Stimulated activated naive B cell treated with anti-CD40 and anti-IgM and Interleukin-4, amounts not matched to agents 10 μg/mL and 1 μg/mL and 100 μg/mL, for 72 hours (primary cell): ENCODE results near the gene NCKAP5.
A peak's percentile ranks its signal among the peaks of the same experiment; 100 is the strongest.
"Not testable (repeated sequence)": the region's sequence is repeated elsewhere in the genome, so short reads cannot be mapped to it uniquely, and the experiment has no call there.

Experiments used
- ATAC-seq, 2 donors: fragments of 150-1000 bp; cut with Tn5 transposase; replicated peaks; 2 replicates each; pipeline ENCODE4 v1.10.0; 2021; ENCODE audit warnings: moderate library complexity in 1 of 2
- DNase-seq: peaks from one replicate; pipeline ENCODE4 v3.0.0; 2021
- H3K27ac Mint-ChIP-seq: one replicate; pipeline ENCODE4 v1.8.0; 2022; ENCODE audit warnings: mild to moderate bottlenecking, mixed read lengths
- H3K27me3 Mint-ChIP-seq, 2 donors: one replicate each; pipeline ENCODE4 v1.8.0; 2022; ENCODE audit warnings: mixed read lengths in 2 of 2
- H3K36me3 Mint-ChIP-seq, 2 donors: one replicate each; pipeline ENCODE4 v1.8.0; 2022; ENCODE audit warnings: mixed read lengths in 2 of 2, mild to moderate bottlenecking in 1 of 2
- H3K4me1 Mint-ChIP-seq, 2 donors: one replicate each; pipeline ENCODE4 v1.8.0; 2022; ENCODE audit warnings: mixed read lengths in 2 of 2, mild to moderate bottlenecking in 1 of 2
- H3K4me3 Mint-ChIP-seq, 2 donors: one replicate each; pipeline ENCODE4 v1.8.0; 2022; ENCODE audit warnings: mild to moderate bottlenecking in 2 of 2, mixed read lengths in 2 of 2, moderate library complexity in 1 of 2
- H3K9me3 Mint-ChIP-seq, 2 donors: one replicate each; pipeline ENCODE4 v1.8.0; 2022; ENCODE audit warnings: mixed read lengths in 2 of 2, mild to moderate bottlenecking in 1 of 2

NCKAP5 gene

DNA sequence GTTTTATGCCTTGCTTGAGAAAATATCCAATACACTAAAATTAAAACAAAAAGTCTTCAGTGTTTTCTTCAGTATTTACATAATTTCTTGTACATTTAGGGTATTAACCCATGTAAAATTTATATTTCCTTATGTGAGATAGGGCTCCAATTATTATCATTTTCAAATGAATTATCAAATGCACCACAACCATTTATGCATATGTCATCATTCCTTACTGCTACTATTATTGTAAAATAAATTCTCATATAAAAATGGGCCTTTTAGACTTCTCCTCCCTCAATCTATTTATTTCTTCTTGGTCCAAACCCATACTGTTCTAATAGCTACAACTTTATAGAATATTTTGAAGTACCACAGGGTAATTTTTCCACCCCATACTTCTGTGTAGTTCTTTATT is 722.9 kb downstream of the NCKAP5 start:
- no peaks in the 10 kb centered on the region for H3K9me3 Mint-ChIP-seq

GRCh38 chr2:132844585-132844984 is 723.7 kb downstream of the NCKAP5 start:
- Mint-ChIP-seq H3K4me3 (no peak overlapping the region), H3K27ac (no peak overlapping the region), H3K9me3 (no peaks in the 10 kb centered on the region), H3K27me3 (no peaks in the 10 kb centered on the region), H3K4me1 (no peaks in the 10 kb centered on the region), H3K36me3 (no peaks in the 10 kb centered on the region)
- ATAC-seq (no peak), DNase-seq (no peak)

More for the DNA sequence above, 722.9 kb downstream of the NCKAP5 start:
- Mint-ChIP-seq H3K4me1 (no peaks in the 10 kb centered on the region), H3K36me3 (no peaks in the 10 kb centered on the region), H3K4me3 (no peak overlapping the region), H3K27ac (no peak overlapping the region), H3K27me3 (no peaks in the 10 kb centered on the region)
- ATAC-seq (no peak), DNase-seq (no peak)

GRCh38 chr2:132837769-132838168 is 730.5 kb downstream of the NCKAP5 start:
- Mint-ChIP-seq H3K27ac (no peak overlapping the region), H3K27me3 (no peaks in the 10 kb centered on the region), H3K4me3 (no peak overlapping the region), H3K9me3 (peaks cover 8 to 14% of the 10 kb centered on the region in 2 donors), H3K36me3 (no peaks in the 10 kb centered on the region), H3K4me1 (no peaks in the 10 kb centered on the region)
- DNase-seq, result no peak
- no peak for ATAC-seq

DNA sequence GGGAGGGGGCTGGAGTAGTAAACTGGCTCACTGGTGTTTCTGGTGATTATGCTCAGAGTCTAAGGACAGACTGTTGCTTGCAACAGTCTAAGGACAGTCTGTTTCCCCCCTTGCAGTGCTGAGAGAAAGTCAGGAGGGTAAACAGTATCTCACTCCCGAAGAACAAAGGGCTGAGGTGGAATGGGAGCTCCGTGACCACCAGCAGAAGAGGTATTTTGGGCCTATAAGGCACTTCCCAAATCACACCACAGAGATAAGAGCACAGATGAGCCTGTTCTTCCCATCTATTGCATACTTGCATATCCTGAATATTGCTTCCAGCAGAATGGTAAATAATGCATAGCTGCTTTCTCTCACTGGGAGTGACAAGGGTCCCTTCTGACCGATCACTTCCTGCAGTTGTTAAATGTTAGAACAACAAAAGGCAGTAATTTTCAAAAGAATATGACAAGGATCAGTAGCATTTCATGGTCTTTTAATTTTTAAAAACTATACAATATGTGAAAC is 737.9 kb downstream of the NCKAP5 start:
- ATAC-seq (no peak), DNase-seq (no peak)
- H3K4me3 Mint-ChIP-seq, result no peak overlapping the region
- no peaks in the 10 kb centered on the region for H3K36me3 Mint-ChIP-seq
- H3K27me3 Mint-ChIP-seq, result no peaks in the 10 kb centered on the region
- no peaks in the 10 kb centered on the region for H3K4me1 Mint-ChIP-seq
- peaks cover 12 to 17% of the 10 kb centered on the region in 2 donors for H3K9me3 Mint-ChIP-seq
- H3K27ac Mint-ChIP-seq, result no peak overlapping the region

DNA sequence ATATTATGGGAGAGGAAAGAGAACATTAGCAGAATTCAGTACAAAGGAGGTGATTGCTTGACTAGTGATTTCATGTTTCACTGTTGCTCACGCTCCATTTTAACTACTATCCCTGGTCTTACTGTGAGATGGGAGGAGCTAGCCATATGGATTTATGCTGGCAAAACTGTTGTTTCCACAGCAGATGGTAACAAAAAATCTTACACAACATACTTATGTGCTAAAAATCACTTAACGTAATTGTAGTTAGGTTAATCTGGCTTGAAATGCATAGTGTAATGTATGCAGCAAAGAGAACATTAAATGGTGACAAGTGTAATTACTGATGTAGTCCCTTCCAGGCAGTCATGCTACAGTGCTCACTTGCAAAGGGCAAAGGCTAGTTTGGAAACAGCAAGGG is 742.7 kb downstream of the NCKAP5 start:
- H3K27me3 Mint-ChIP-seq, result no peaks in the 10 kb centered on the region
- no peak overlapping the region for H3K4me3 Mint-ChIP-seq
- no peaks in the 10 kb centered on the region for H3K4me1 Mint-ChIP-seq
- ATAC-seq (no peak), DNase-seq (no peak)
- H3K36me3 Mint-ChIP-seq, result no peaks in the 10 kb centered on the region
- H3K9me3 Mint-ChIP-seq, result peaks cover 4 to 7% of the 10 kb centered on the region in 2 donors
- no peak overlapping the region for H3K27ac Mint-ChIP-seq

DNA sequence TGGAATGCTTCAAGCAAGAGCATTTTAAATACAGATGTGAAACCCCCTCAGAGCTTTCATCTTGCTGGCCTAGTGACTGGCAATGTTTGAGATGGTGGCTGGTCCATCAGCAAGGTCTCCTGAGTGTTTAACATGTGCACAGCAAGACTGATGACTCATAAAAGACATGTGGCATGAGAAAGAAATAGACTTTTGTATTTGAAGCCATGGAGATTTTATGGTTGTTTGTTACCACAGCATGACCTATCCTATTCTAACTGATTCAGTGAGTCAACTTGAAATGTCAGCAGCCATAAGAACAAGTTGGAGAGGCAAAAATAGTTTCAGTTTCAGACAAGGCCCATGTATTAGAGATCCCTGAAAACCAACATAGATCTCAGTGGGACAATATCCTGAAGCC is 743.5 kb downstream of the NCKAP5 start:
- Mint-ChIP-seq H3K36me3 (no peaks in the 10 kb centered on the region), H3K27me3 (no peaks in the 10 kb centered on the region), H3K4me3 (no peak overlapping the region), H3K4me1 (no peaks in the 10 kb centered on the region), H3K9me3 (peaks cover 4% of the 10 kb centered on the region in 2 donors), H3K27ac (no peak overlapping the region)
- DNase-seq (no peak), ATAC-seq (peak; percentile 23 to 52)

DNA sequence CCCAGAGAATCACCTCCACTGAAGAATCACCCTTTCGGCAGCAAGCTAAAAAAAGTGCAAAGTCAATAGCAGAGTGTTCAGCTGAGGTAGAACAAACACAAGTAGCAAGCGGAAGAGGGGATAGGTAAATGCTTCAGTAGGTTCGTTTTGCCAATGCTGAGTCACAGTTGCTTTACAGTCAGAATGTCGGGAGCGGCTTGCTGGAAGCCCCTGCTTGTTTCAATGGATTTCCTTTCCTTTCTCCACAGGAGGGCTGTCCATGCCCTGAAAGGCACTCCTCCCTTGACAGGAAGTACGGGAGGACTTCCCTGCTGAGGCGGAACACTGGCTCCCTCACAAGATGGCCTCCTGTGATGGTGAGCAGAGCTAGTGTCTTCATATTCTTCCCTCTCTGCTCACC is 752.0 kb downstream of the NCKAP5 start:
- DNase-seq (no peak), ATAC-seq (no peak)
- Mint-ChIP-seq H3K27me3 (no peaks in the 10 kb centered on the region), H3K4me1 (no peaks in the 10 kb centered on the region), H3K27ac (no peak overlapping the region), H3K36me3 (no peaks in the 10 kb centered on the region), H3K9me3 (peaks cover 0 to 2% of the 10 kb centered on the region in 2 donors), H3K4me3 (no peak overlapping the region)

DNA sequence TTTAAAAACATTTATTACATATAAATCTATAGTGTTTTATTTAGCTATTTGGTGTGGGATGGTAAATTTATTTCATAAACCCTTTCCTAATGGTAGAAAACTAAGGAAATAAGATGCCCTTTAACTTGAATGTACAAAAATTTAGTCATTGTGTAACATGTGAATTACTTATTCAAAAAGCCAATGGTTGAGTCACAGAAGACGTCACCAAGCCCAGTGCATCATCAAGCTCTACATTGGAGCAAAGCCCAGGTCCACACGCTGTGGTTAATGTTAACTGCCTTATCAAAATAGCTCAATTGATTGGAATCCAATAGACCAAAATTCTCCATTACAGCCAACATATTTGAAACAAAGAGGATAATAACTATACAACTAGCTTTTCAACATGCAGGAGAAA is 752.7 kb downstream of the NCKAP5 start:
- Mint-ChIP-seq H3K27me3 (no peaks in the 10 kb centered on the region), H3K36me3 (no peaks in the 10 kb centered on the region), H3K4me1 (no peaks in the 10 kb centered on the region), H3K4me3 (no peak overlapping the region), H3K27ac (no peak overlapping the region), H3K9me3 (peaks cover 2 to 3% of the 10 kb centered on the region in 2 donors)
- DNase-seq (no peak), ATAC-seq (no peak)

DNA sequence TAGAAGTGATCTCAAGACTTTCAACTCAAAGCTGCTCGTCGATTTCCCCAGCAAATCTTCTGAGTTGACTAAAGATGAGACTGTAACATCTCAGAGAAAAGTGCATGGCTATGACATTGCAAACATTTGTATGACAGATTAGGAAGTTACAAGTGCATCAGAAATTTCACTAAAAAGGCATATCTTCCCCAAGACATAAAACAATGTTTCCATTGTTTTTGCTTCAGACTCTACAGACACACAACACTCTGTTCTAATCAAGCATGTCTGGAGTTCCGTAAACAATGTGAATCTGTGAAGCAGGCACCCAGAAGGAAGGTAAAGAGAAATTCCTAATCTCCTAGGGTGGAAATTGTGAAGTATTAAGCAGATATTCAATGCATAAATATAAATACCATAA is 753.6 kb downstream of the NCKAP5 start:
- Mint-ChIP-seq H3K9me3 (peaks cover 4 to 6% of the 10 kb centered on the region in 2 donors), H3K4me1 (no peaks in the 10 kb centered on the region), H3K27me3 (no peaks in the 10 kb centered on the region), H3K4me3 (no peak overlapping the region), H3K27ac (no peak overlapping the region), H3K36me3 (no peaks in the 10 kb centered on the region)
- no peak for DNase-seq
- ATAC-seq, result no peak

DNA sequence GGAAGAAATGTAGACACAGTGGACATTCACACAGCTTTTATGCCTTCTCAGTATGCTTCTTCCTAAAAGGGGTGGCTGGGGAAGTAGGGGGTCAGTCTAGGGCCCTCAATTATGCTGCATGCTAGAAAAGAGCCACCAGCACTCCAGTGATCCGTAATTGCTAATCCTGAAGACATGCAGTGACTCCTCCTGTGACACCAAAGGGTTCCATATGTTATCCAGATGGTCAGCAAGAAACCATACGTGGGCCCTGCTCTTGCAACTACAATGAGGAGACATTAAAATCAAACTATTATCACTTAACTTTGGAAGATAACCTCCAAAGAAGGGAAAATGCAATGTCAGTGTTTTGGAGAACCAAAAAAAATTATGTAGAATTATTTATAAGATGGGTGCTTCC is 754.8 kb downstream of the NCKAP5 start:
- DNase-seq, result no peak
- no peak overlapping the region for H3K4me3 Mint-ChIP-seq
- H3K36me3 Mint-ChIP-seq, result no peaks in the 10 kb centered on the region
- no peaks in the 10 kb centered on the region for H3K27me3 Mint-ChIP-seq
- H3K27ac Mint-ChIP-seq, result no peak overlapping the region
- peaks cover 12 to 13% of the 10 kb centered on the region in 2 donors for H3K9me3 Mint-ChIP-seq
- no peaks in the 10 kb centered on the region for H3K4me1 Mint-ChIP-seq
- no peak for ATAC-seq

DNA sequence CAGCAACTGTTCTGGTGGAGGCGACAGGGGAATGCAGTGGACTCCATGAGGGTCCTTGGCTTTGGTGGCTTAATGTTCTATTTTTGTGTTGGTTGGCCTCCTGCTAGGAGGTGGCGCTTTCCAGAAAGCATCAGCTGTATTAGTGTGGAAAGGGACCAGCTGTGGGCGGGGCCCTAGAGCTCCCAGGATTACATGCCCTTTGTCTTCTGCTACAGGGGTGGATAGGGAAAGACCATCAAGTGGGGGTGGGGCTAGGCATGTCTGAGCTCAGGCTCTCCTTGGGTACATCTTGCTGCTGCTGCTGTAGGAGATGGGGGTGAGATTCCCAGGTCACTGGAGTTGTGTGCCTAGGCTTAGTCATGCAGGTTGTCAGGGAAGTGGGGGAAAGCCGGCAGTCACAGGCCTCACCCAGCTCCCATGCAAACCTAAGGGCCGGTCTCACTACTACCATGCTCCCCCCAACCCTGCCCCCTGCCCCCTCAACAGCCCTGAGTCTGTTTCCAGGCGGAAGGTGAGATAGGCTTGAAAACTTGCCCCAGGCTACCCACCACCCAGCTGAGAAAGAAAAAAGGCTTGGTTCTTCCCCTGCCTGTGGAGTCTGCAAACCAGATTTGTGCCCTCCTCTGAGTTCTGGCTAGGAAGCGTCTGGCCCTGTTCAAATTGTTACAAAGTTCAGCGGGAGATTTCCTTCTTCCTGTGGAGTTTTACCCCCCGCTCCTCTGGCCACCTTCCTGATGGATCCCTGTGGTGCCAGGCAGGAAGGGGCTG is 756.9 kb downstream of the NCKAP5 start:
- Mint-ChIP-seq H3K4me1 (no peaks in the 10 kb centered on the region), H3K27me3 (no peaks in the 10 kb centered on the region), H3K27ac (no peak overlapping the region), H3K4me3 (no peak overlapping the region), H3K9me3 (peaks cover 23 to 34% of the 10 kb centered on the region in 2 donors), H3K36me3 (no peaks in the 10 kb centered on the region)
- ATAC-seq (no peak), DNase-seq (no peak)

- H3K36me3 Mint-ChIP-seq, ATAC-seq, H3K4me3 Mint-ChIP-seq, H3K4me1 Mint-ChIP-seq, DNase-seq, H3K27me3 Mint-ChIP-seq, H3K27ac Mint-ChIP-seq: not testable (repeated sequence)
- peaks cover 26 to 39% of the 10 kb centered on the region in 2 donors for H3K9me3 Mint-ChIP-seq
These were observed 758.3 kb downstream of the NCKAP5 start for GRCh38 chr2:132809962-132810361.

- H3K36me3 Mint-ChIP-seq, result no peaks in the 10 kb centered on the region
- H3K27ac Mint-ChIP-seq, result no peak overlapping the region
- ATAC-seq (peak in 1 of 2 donors; percentile 44), DNase-seq (no peak)
- no peaks in the 10 kb centered on the region for H3K4me1 Mint-ChIP-seq
- H3K27me3 Mint-ChIP-seq, result no peaks in the 10 kb centered on the region
- no peak overlapping the region for H3K4me3 Mint-ChIP-seq
- H3K9me3 Mint-ChIP-seq, result peaks cover 19 to 30% of the 10 kb centered on the region in 2 donors
These were observed 764.2 kb downstream of the NCKAP5 start for GRCh38 chr2:132804051-132804450.

GRCh38 chr2:132798341-132798740 is 769.9 kb downstream of the NCKAP5 start:
- no peaks in the 10 kb centered on the region for H3K4me1 Mint-ChIP-seq
- H3K27ac Mint-ChIP-seq, result no peak overlapping the region
- H3K9me3 Mint-ChIP-seq, result no peaks in the 10 kb centered on the region
- DNase-seq (no peak), ATAC-seq (no peak)
- H3K27me3 Mint-ChIP-seq, result no peaks in the 10 kb centered on the region
- H3K36me3 Mint-ChIP-seq, result no peaks in the 10 kb centered on the region
- no peak overlapping the region for H3K4me3 Mint-ChIP-seq

DNA sequence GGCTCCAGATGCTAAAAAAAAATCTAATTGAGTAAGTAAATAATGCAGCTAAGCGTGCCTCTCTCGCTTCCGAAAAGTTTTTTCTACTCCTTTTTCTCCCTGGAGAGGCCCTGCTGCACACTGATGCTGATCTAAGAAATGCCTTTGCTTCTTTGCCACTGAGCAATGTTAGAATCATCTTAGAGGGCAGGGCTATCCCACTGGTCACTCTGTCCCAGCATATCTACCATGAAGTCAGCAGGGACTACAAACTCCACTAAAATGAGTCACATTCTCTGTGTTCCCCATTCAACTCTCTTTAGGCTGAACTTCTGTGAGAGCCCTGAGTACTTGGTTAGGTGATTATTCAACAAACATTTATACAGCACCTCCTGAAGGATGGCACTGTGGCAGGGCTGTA is 770.7 kb downstream of the NCKAP5 start:
- Mint-ChIP-seq H3K4me1 (no peaks in the 10 kb centered on the region), H3K4me3 (no peak overlapping the region), H3K36me3 (no peaks in the 10 kb centered on the region), H3K27me3 (no peaks in the 10 kb centered on the region), H3K9me3 (no peaks in the 10 kb centered on the region), H3K27ac (no peak overlapping the region)
- DNase-seq (no peak), ATAC-seq (no peak)
